ENCODE results near the gene TPP1. TPM values are rescaled to one million over a fixed set of nuclear protein-coding genes. Genes with fewer than 3 reads are reported as not detected.

Gene TPP1
- polyA plus RNA-seq, 1 donor (not counting 4 experiments of a cell fraction or from before 2014, with no cell fraction given): 55.3 TPM

GRCh38 chr11:6657346-6657745, 38.1 kb upstream of the TPP1 start:
- Histone ChIP-seq H3K4me3 (ENCODE audit: control insufficient read depth in 2 of 3, extremely low read depth in 1 of 3, insufficient read depth in 2 of 3, low read depth in 1 of 3, low read length in 3 of 3) (no peak overlapping the region), H2AFZ (ENCODE audit: control insufficient read depth, low read length) (no peak overlapping the region), H3K36me3 (ENCODE audit: control insufficient read depth in 2 of 2, extremely low read depth in 1 of 2, insufficient read depth in 2 of 2, low read length in 2 of 2) (no peaks in the 10 kb centered on the region), H3K27ac (ENCODE audit: control insufficient read depth, insufficient read depth, low read length) (no peak overlapping the region), H3K9me3 (ENCODE audit: control insufficient read depth, low read depth, low read length) (no peaks in the 10 kb centered on the region), H3K27me3 (ENCODE audit: control insufficient read depth, extremely low read depth, insufficient read depth, low read length) (peaks cover 51% of the 10 kb centered on the region), H3K9ac (ENCODE audit: control insufficient read depth, extremely low read depth, insufficient read depth, low read length) (no peak overlapping the region), H3K79me2 (ENCODE audit: control insufficient read depth, insufficient read depth, low read length) (no peaks in the 10 kb centered on the region), H3K4me2 (ENCODE audit: control insufficient read depth, extremely low read depth, insufficient read depth, low read depth, low read length) (no peak overlapping the region), H4K20me1 (ENCODE audit: control insufficient read depth, extremely low read depth, insufficient read depth, low read length) (no peaks in the 10 kb centered on the region), H3K4me1 (ENCODE audit: control insufficient read depth, extremely low read depth, insufficient read depth, low read length) (no peaks in the 10 kb centered on the region), H3K9me1 (ENCODE audit: control insufficient read depth, extremely low read depth, insufficient read depth, low read length) (no peaks in the 10 kb centered on the region)
- TF ChIP-seq CTCF (optimal IDR thresholded peaks at IDR 0.05 in 1 of 3, IDR thresholded peaks at IDR 0.05 in 1 of 3, conservative IDR thresholded peaks at IDR 0.05 in 1 of 3; ENCODE audit: extremely low read depth in 1 of 3, insufficient read depth in 2 of 3, low read length in 3 of 3) (no peak), EZH2 (IDR thresholded peaks at IDR 0.05; ENCODE audit: low read length) (no peak)
- DNase-seq (ENCODE audit: low read depth, low spot score) (no peak), FAIRE-seq (no peak)
- dilution Hi-C loops (cut with MboI; ENCODE audit: extremely low pct_ligation_motif_present, low sequenced_read_pairs): no loop called here

GRCh38 chr11:6656936-6657335, 37.7 kb upstream of the TPP1 start:
- peaks cover 55% of the 10 kb centered on the region for H3K27me3 ChIP-seq (ENCODE audit: control insufficient read depth, extremely low read depth, insufficient read depth, low read length)
- dilution Hi-C loops (cut with MboI; ENCODE audit: extremely low pct_ligation_motif_present, low sequenced_read_pairs): no loop called here
- H4K20me1 ChIP-seq (ENCODE audit: control insufficient read depth, extremely low read depth, insufficient read depth, low read length): no peaks in the 10 kb centered on the region
- no peak overlapping the region for H3K4me3 ChIP-seq (ENCODE audit: control insufficient read depth in 2 of 3, extremely low read depth in 1 of 3, insufficient read depth in 2 of 3, low read depth in 1 of 3, low read length in 3 of 3)
- no peak overlapping the region for H3K9ac ChIP-seq (ENCODE audit: control insufficient read depth, extremely low read depth, insufficient read depth, low read length)
- H3K4me1 ChIP-seq (ENCODE audit: control insufficient read depth, extremely low read depth, insufficient read depth, low read length): no peaks in the 10 kb centered on the region
- no peak for DNase-seq (ENCODE audit: low read depth, low spot score)
- no peaks in the 10 kb centered on the region for H3K36me3 ChIP-seq (ENCODE audit: control insufficient read depth in 2 of 2, extremely low read depth in 1 of 2, insufficient read depth in 2 of 2, low read length in 2 of 2)
- H2AFZ ChIP-seq (ENCODE audit: control insufficient read depth, low read length): no peak overlapping the region
- no peaks in the 10 kb centered on the region for H3K9me3 ChIP-seq (ENCODE audit: control insufficient read depth, low read depth, low read length)
- no peak for FAIRE-seq
- H3K4me2 ChIP-seq (ENCODE audit: control insufficient read depth, extremely low read depth, insufficient read depth, low read depth, low read length): no peak overlapping the region
- TF ChIP-seq EZH2 (IDR thresholded peaks at IDR 0.05; ENCODE audit: low read length) (no peak), CTCF (optimal IDR thresholded peaks at IDR 0.05 in 1 of 3, IDR thresholded peaks at IDR 0.05 in 1 of 3, conservative IDR thresholded peaks at IDR 0.05 in 1 of 3; ENCODE audit: extremely low read depth in 1 of 3, insufficient read depth in 2 of 3, low read length in 3 of 3) (no peak)
- H3K27ac ChIP-seq (ENCODE audit: control insufficient read depth, insufficient read depth, low read length): no peak overlapping the region
- H3K79me2 ChIP-seq (ENCODE audit: control insufficient read depth, insufficient read depth, low read length): no peaks in the 10 kb centered on the region
- no peaks in the 10 kb centered on the region for H3K9me1 ChIP-seq (ENCODE audit: control insufficient read depth, extremely low read depth, insufficient read depth, low read length)

Measured in keratinocyte (primary cell).